AG20443 (cell line): ENCODE measurements around the gene BCKDHB.

Source experiments
- DNase-seq: peaks from one replicate; pipeline ENCODE4 v3.0.0; 2012; ENCODE audit warnings: low spot score, mixed read lengths

The BCKDHB gene

DNA sequence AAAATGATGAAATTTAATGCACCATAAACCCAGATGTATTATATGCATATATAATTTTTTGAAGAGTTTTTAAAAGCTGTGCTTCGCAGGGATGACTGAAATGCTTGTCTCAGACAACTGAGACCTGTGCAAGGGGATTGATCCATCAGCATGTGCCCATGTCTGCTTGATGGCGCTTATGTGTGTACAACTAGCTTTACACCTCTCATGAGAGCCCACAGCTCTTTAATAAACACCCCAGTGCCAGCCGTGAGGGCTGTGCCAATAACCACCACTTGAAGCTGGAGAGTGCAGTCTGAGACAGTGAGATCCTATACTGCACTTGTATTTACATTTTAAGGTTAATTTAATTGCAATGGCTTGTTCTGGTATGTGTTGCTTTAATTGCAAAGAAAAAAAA, 225.5 kb downstream of the BCKDHB start:
- no peak for DNase-seq

DNA sequence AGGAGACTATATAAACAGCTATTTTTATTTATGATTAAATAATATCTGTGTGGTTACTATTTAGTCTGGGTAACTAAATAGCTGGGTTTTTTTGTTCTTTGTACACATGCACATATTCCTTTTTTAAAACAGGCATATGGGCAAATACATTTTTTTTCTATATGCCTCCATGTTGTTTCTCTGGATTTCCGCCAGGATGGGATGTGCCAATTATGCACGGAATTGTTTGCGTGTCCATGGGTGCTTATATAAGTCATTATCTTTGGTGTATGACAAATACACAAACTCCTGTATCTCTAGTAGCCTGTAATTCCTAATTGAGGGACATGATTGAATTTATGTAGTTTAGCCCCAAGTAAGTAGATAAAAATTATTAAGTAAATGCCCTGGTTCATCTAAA, 226.9 kb downstream of the BCKDHB start:
- DNase-seq = no peak

DNA sequence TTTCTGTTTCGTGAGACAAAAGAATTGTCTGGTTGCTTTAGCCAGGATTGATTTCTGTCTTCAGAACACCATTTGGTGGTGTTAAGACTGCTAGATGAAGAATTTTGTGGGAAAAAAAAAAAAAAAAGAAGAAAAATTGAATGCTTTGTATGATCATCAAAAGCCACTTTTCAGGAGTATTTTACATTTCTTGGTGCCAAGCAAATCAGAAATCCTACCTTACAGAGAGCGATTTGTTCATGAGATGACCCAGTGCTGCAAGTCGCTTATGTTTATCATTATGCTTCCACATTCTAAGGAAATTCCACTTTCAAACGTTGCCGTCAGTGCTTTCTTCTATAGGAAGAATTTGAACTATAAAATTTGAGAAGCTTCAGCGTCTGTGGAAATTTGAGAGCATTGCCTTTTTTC, 228.7 kb downstream of the BCKDHB start:
- DNase-seq = no peak

DNA sequence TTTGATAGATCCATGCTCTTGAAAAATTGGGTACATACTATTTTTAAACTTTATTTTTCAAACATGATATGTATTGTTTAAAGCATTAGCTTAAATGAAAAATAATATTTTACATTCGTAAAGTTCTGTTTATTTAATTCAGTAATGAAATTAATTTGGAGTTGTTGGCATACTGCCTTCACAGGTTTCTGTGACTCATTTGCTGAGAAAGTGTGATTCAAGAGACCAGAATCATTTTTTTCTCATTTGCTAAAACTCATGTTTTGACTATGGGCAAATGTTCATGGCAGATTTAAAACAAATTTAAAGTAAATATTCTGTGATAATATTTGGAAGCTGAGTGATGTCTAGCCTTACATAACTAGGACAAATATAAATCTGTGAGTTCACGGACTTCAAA, 230.4 kb downstream of the BCKDHB start:
- no peak for DNase-seq

DNA sequence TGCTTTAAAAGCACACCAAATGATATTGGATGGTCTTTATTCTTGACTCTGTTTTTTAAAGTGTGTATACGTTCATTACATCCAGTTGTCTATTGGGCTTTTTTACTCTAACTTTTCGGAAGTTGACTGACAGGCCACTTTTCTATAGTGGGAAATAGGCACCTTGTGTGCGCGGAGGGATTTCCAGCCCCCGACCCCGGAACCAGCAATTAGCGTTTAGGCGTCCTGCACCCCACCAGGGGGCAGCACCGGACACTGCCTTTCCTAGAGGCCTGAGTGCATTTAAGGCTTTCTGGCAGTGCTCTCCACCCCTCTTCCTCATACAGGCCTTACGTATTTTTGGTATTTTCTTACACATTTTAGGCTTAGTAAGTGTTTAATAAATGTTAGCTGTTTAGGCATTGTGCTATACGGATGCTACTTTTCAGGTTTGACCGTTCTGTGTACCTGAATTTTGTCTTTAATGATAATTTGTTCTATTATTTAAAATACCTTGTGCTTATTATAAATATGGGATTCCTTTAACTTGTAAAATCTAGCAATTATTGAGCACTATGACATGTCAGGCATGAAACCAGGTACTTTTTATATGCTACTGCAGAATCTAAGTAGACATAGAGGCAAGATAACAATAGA, 231.8 kb downstream of the BCKDHB start:
- DNase-seq = no peak

DNA sequence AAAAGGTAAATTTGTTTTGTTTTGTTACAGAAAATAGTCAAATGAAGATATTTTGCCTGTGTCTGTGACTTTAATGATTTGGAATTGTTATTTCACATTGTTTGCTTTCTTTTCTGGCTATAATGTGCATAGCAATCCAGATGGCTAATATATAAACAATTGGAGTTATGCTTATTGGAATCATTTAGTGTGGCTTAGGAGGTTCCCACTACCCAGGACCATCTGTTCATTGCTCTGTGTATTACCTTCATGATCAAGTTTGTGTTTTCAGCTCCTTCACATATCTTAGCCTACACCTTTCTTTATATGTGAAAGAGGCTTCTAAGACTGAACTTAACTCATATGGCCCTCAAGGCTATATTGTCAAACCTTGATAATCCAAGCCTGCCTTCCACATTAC, 232.9 kb downstream of the BCKDHB start:
- DNase-seq = no peak

DNA sequence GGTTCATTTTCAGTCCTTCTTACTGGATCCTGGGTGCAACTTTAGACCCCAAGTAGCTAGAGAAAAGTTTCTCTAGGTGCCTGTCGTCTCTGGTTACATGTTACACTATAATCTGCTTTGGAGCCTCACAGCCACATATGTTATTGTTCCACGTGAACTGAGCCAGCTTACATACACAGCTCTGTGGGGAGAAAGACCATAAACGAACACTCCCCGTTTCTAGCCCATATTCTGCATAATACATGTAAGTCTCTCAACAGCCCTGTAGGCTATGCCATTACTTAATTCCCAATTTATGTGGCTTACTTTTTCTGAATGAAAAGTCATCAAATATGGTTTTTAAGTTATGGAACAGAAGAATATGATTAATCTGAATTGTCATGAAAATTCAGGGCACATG, 233.8 kb downstream of the BCKDHB start:
- no peak for DNase-seq

DNA sequence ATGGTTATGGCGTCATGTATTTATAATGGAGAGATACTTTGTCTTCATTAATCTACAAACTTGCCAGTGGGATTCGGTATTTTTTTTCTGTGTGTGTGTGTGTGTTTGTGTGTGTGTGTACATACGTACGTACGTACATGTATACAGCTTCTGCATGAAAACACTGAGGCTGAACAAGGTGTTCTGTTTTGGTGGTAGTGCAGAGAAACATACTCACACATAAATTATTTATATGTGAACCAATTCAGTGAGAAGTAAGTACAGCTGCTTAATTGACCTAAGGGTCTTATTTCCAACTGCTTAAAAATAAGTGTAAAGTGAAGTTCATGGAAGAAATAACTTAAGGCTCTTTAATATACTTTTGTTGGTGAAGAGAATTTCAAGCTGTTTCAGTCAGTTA, 234.2 kb downstream of the BCKDHB start:
- no peak for DNase-seq

DNA sequence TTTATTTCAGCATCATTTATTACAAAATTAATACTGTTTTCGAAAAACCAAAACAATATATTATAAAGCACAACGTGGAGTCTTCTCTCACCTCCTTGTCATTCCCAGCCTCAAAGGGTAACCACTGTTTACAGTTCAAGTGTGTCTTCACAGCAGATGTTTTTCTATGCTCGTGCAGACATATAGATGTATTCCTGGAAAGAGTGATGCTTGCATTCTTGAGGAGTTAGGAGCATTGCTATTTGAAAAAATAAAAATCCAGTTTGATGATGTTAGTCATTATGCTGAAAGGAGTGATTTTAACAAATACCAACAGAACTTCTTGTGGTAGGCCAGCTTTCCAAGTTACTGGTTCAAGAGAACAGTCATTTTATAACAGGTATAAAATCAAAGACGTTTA, 234.9 kb downstream of the BCKDHB start:
- DNase-seq = peak; percentile 19

DNA sequence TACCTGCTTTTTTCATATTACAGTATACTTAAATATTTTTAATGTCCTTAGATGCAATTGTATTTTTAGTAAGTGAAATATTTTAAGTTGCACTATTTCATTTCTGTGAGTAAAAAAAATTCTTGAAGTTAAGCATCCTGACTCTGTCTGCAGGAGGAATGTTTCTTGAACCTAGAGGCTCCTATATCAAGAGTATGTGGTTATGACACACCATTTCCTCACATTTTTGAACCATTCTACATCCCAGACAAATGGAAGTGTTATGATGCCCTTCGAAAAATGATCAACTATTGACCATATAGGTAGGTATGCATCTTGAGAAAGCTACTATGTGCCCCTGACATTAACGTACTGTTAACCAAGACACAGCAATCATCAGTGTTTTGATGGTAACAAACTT, 237.0 kb downstream of the BCKDHB start:
- no peak for DNase-seq

DNA sequence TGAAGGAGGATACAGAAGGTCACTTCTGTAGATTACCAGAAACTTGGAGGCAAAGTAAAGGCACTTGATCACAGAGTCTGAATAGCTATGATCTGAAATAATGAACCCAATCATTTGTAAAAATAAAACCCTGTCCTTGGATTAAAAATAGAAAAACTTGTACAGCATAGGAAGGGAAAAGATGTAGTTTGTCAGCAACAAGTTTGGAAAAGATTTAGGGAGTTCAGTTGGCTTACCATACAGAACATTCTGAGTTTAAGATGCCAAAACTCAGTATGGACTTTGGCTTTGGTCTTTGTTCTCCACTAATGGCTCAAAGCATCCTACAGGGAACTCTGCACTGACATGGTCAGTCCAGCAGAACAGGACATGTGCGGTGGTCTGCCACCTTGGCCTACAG, 240.6 kb downstream of the BCKDHB start:
- no peak for DNase-seq

DNA sequence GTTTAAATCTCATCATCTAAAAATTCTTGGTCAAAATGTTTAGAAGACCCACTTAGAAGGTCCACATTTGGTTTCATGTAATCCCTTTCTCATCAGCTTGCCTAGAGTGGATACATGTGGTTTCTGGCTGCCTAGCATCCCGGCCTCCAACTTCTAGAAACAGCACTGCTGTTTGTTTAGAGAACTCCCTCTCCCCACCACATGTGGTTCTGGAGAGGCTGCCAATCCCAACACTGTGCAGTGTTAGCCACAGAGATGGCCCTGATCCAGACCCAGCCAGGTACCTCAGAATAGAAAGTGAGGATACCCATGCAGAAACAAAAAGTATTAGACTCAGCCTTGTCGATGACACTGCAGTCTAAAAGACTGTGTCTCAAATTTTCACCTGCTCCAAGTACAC, 241.8 kb downstream of the BCKDHB start:
- no peak for DNase-seq

DNA sequence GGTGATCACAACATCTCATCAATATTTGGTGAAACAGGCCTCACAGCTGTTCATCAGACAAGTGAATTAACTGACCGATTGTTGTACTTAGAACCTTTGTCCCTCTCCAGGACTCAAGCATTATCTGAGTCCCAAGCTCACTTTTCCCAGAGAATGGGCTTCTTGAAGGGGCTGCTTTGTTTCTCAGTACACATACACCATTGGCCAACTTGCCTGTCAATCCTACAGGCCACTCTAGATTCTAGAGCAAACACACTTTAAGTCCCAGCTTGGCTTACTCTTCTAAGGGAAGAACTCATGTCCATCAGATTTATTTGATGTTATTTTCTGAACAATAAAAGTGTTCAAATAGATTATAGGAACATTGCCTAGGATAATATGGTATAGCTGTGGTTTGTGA, 249.5 kb downstream of the BCKDHB start:
- no peak for DNase-seq

DNA sequence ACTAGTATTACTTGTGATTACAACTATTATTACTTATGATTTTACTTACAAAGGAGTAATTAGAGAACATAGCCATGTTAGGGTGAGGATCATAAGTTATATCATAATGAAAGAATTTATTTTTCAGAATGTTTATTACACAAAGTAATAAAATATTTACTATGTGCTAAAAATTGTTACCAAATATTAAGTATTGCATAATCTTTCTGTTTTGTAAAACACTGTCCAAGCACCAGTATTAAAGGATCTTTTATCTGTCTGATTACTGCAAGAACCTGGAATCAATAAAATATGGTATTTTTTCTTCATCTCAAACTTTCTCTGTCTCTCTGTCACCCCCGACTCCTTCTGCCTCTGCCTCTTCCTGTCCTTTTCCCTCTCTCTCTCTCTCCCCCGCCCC, 250.1 kb downstream of the BCKDHB start:
- no peak for DNase-seq

DNA sequence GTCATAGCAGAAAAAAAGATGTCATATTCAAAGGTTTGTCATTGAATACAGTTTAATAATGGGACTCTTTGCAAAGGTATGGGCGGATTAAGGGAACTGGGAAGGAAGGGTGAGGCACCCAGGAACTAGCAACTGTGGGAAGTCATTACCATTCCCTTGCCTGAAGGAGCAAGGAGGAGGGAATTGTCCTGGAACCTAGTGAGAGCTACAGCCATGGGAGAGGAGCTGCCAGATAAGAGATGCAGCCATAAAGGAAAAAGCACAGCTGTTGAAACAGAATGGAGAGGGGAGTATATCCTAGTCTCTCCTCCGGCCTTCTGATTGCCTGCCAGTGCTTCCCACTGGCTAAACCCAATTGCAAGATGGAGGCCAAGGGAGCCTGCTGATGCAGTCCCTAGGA, 250.6 kb downstream of the BCKDHB start:
- no peak for DNase-seq

DNA sequence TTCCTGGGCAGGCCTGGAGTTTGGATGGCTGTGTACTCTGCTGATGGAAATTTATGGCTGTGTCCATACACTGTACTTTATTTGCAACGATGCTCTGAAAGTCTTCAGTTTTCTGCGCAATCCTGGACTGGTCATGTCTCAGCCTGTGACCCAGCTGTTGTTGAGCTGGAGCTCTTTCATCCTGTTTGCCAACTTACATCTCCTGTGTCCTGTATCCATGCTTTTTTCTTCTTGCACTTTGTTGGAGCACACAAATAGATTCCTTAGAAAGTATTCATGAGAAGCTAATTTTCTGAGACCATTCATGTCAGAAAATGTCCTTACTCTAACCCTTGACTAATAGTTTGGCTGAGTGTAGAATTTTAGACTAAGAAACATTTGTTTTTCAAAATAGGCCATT, 251.2 kb downstream of the BCKDHB start:
- DNase-seq = peak; percentile 43

DNA sequence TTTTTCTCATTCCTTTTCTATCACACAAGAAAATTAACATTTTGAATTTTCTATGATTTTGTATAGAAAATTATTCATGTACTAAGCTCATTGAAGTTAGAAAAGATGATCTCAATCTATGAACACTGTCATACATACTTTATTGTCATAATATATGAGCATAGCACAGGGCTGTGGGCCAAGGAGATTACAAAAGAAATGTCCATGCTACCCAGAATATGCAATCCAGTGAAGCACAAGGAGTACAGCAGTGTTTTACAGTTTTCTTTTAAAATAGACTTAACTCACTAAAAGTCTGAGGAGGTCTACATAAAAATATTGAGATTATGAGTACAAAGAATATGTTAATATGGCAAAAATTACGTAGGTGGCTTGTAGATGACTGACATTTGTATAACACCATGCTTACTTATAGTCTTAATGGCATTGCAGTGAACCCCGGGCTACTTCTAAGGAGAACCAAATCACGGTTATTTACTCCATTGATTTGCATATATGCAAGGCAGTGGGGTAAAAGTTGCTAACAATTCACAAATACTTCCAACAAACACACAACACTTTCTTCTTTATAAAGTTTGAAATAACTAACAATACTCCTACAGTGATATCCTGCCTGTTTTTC, 257.1 kb downstream of the BCKDHB start:
- DNase-seq = peak; percentile 18

DNA sequence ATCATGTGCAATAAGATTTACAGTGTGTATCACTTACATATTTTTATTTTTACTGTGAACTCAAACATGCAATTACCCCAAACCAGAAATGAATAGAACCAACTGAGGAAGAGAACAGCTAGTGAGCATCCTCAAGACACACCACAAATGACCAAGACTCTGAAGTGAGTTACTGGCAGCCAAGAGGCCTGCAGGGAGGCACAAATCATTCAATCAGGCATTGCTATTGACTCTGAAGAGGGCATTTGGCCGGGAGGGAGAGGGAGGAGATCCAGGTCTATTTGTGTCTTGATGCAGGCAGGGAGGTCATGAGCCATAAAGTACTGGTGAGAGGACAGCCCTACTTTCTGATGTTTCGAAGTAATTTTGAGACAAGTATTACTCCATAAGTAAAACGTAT, 257.7 kb downstream of the BCKDHB start:
- no peak for DNase-seq

DNA sequence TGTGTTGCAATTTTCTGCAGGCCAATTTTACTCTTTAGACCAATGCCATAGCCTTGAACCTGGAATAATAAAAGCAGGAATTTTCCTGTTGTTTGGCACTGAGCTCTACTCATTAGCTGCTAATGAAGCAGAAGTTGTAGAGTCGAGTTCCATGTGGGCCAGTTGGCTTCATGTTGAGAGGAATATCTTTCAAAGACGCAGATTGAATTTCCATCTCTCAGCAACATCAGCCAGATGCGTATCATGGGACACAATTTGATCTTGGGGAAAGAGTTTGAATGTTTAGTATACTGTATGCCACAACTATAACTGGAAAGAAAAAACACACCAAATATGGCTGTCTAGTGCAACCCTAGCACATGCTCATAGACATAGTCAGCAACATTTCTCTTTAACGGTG, 259.6 kb downstream of the BCKDHB start:
- DNase-seq = no peak

DNA sequence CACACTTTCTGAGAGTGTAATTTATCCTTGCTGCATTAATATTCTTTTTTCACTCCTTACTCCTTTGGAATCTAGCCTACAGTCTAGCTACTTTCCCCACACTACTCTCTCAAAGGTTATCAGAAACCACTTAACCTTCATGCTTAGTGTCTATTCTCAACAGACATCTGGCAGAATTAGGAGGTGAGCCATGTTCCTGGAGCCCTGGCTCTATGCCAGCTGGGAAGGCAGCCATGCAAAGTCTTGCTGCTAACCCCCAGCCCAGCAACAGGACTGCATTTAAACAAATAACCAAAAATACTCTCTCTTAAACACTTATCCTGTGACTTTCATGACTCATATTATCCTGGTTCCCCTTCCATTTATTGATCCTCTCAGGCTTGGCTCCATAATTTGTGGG, 260.2 kb downstream of the BCKDHB start:
- DNase-seq = no peak

DNA sequence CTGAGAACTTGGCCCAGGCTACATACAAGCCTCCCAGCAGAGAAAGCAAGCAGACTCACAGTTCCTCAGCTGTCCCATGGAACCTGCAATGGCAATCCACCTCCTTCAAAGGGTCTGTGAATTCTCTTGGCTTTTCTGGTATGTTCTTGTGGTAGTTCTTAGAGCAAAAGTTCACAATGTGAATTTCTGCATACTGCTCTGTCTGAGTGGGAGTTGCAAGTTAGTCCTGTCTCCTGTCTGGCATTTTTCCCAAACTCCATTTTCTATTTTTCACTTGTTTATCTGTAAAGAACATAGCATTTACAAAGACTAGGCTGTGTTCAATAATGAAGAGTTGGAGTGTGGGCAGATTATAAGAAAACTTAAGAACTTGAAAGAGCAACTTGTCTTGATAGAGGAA, 269.9 kb downstream of the BCKDHB start:
- no peak for DNase-seq

DNA sequence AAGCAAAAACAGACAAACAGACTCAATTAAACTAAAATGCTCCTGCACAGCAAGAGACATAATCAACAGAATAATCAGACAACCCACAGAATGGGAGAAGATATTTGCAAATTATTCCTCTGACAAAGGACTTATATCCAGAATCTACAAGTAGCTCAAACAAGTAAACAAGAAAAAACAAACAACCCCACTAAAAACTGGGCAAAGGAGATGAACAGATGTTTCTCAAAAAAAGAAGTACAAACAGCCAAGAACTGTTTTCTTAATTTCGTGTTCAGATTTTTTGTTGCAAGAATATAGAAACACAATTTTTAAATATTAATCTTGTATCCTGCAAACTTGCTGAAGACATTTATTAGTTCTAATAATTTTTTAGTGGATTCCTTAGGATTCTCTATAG, 274.1 kb downstream of the BCKDHB start:
- DNase-seq = no peak

DNA sequence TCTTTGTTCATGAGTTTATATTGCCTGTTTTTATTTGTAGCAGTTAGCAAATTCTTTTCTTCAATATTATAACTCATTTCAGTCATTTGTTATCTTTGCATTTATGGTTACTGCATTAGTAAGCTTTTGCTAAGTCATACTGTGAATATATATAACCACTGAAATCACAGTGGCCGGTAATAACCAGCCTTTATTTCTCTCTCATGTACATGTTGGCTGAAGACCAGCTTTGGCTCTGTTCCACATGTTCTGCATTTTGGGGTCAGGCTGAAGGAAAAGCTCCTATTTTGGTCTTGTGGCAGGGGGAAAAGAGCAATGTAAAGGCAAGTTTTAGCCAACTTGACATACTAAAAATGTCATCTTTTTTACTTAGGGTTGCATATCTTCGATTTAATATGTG, 276.3 kb downstream of the BCKDHB start:
- no peak for DNase-seq

DNA sequence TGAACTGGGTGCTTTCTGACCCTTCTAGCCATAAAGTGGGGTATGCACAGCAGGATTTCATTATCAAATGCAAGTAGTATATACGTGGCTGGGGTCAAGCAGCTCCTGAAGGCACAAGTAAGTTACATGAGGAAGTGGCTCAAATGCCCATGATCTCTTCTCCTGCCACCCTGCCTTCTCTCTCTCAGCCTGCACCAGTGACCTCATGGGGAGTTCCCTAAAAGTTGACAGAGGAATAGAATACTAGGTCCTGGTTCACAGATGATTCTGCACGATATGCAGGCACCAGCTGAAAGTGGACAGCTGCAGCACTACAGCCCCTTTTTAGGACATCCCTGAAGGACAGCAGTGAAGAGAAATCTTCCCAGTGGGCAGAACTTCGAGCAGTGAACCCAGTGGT, 282.0 kb downstream of the BCKDHB start:
- DNase-seq = no peak
